Right ventricle myocardium superior (tissue), 1 donor: ENCODE measurements around the gene TMC6. TPM values are rescaled to one million over a fixed set of nuclear protein-coding genes. Genes with fewer than 3 reads are reported as not detected.
"Not testable (repeated sequence)": the region's sequence is repeated elsewhere in the genome, so short reads cannot be mapped to it uniquely, and the experiment has no call there.

ENCODE experiments used
- ATAC-seq: fragments of 200-7000 bp; cut with Tn5 transposase; one replicate; pipeline ENCODE4 v1.9.1; 2020; ENCODE audit warnings: mild to moderate bottlenecking; ENCODE audit not compliant: poor library complexity
- DNase-seq: peaks from one replicate; pipeline ENCODE4 v3.0.0-alpha.2; 2020
- intact Hi-C: fragments of 100-400 bp; cut with DNase I; formaldehyde crosslinking; loops from one replicate; pipeline ENCODE4 v1.11.2; 2022
- total RNA-seq: library from RNA; stranded (reverse); fragmentation: NEBNext Ultra II Directional; extraction: Animal tissue kit (Norgen Biotek cat#: 25700); gene quantifications from one replicate; pipeline ENCODE4 v1.2.1, GENCODE V29; 2021
- donor health status: DM: no; HTN: yes; CAD: no; lungs with severe emphysema.

The TMC6 gene
- total RNA-seq, 1 donor from 2014 or later = 57.2 TPM

DNA sequence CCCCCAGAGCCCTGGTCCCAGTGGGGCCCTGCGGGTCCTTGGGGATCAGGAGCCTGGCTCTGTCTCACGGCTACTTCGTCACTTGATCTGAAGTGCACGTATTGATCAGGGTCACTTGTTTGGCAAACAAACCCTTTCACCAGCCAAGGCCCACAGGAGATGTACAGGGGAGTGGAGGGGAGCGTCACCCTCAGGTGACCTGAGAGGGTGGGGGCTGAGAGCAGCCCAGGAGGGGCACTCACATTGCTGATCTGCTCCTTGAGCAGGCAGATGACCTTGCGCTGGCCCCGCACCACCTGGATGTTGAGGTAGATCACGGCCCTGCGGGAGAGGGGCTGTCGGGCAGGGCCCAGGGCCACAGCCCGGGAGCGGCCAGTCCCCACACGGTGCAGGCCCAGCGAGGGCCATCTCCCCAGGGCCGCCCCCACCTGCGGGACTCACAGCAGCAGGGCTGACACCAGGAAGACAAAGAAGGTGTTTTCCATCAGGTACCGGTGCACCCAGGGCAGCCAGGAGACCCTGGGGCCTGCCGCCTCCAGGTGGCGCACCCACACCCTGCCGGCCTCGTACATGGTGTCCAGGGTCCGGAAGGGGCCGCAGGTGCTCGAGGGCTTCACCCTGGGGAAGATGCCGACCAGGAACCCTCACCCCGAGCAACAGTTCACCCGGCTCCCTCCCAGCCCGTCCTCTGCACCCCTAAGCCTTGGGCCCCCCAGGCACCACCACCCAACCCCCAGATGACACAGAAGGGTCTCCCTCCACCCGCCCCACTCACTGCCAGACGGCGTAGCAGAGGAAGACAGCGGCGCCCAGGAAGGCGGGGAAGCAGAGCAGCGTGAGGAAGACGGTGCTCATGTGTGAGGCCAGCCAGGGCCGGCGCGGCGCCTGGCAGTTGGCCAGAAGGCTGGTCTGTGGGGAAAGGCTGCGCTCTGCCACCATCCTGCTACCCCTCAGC, 11.3 kb downstream of the TMC6 start:
- intact Hi-C loops = loop anchor here (10.0 kb wide), 1 partner anchor 307 kb away; no protein-coding TSS in a partner anchor
- ATAC-seq = no peak
- no peak for DNase-seq

DNA sequence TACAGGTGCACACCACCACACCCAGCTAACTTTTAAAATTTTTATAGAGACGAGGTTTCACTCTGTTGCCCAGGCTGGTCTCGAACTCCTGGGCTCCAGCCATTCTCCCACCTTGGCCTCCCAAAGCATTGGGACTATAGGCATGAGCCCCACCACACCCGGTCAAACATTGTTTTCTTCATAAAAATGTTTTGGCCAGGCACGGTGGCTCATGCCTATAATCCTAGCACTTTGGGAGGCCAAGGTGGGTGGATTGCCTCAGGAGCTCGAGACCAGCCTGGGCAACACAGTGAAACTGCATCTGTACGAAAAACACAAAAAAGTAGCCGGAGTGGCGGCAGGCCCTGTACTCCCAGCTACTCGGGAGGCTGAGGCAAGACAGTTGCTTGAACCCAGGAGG, 12.1 kb downstream of the TMC6 start:
- no peak for DNase-seq
- intact Hi-C loops = loop anchor here (10.0 kb wide), 1 partner anchor 308 kb away; no protein-coding TSS in a partner anchor

DNA sequence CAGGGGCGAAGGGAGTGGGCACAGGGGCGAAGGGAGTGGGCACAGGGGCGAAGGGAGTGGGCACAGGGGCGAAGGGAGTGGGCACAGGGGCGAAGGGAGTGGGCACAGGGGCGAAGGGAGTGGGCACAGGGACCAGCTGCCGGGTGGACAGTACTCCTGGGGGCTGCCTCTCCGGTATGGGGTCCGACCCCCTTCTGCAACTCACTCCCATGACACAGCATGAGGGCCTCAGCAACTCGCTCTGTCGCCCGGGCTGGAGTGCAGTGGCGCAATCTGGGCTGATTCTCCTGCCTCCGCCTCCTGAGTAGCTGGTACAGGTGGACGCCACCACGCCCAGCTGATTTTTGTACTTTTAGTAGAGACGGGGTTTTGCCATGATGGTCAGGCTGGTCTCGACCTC, 12.8 kb downstream of the TMC6 start:
- intact Hi-C loops = loop anchor here (10.0 kb wide), 1 partner anchor 309 kb away; no protein-coding TSS in a partner anchor
- not testable (repeated sequence) for ATAC-seq, DNase-seq

More for the DNA sequence above, 12.1 kb downstream of the TMC6 start:
- no peak for ATAC-seq

DNA sequence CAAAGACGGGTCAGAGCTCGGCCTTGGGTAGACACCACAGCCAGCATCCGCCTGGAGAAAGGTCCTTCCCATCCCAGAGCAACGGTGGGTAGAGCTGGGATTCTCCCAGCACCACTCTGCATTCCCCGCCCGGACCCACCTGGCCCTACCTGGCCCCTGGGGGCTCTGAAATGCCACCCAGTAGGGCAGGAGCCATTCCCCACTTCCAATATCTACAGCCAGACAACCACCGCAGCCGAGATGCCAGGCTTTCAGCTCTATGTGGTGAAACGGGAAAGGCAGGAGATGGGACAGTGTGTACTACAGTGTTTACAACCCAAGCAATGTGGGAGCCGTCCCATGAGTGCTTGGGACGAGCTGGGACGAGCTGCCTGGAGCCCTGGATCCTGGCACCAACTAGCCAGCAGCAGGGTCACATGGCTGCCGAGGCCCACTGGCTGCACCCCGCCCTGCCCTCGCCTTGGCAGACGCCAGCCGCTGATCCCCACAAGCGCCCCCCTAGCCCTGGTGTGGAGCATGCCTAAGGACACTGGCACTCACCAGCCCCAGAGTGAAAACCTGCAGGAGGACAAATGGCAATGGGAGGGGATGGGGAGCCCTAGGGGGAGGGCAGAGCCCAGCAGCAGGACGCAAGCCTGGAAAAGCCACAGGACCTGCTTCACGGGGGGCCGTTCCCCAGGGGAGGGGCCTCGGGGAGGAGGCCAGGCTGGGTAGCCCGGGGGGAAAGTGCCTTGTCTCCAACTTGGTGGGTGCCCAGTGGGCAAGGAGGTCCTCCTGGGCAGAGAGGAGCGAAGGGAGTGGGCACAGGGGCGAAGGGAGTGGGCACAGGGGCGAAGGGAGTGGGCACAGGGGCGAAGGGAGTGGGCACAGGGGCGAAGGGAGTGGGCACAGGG, 13.5 kb downstream of the TMC6 start:
- peak; percentile 74 for DNase-seq
- intact Hi-C loops = loop anchor here (5.0 to 10.0 kb wide), 2 partner anchors 137 to 310 kb away; no protein-coding TSS in a partner anchor
- ATAC-seq = peak; percentile 71

DNA sequence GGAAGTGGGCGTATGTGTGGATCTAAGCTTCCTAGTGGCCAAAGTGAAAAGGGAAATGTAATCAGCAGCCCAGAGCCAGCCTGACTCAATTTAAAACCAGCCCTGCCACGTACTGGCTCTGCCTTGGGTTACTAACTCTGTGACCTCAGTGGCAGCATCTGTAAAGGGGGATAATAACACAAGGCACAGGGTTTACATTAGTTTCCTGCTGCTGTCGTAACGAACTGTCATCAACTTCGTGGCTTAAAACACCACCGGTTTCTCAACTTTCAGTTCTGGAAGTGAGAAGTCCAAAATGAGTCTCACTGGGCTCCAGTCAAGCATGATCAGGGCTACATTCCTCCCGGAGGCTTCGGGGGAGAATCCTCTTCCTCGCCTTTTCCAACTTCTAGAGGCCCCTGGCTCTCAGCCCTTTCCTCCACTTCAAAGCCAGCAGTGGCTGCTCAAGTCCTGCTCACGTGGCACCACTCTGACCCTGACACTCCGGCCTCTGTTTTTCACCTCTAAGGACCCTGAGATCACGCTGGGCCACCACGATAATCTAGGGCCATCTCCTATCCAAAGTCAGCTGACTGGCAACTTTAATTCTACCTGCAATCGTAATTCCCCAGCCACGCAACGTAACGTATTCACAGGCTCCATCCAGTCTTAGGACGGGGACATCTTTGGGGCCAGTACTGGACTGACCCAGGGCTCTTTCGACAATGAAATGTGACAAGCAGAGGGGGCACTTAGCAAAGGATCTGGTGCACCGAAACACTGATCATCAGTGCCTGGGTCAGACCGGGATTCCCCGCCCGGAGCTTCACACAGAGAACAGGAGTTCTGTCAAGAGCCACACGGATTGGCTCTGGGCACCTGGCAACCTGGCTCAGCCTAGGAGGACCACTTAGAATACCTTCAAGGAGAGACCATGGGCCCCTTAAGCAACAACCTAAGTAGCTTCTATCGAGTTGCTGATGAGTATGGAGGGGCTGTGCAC, 14.5 kb downstream of the TMC6 start:
- ATAC-seq (no peak), DNase-seq (no peak)
- intact Hi-C loops = loop anchor here (2.0 to 10.0 kb wide), 3 partner anchors 61 to 311 kb away; no protein-coding TSS in a partner anchor

DNA sequence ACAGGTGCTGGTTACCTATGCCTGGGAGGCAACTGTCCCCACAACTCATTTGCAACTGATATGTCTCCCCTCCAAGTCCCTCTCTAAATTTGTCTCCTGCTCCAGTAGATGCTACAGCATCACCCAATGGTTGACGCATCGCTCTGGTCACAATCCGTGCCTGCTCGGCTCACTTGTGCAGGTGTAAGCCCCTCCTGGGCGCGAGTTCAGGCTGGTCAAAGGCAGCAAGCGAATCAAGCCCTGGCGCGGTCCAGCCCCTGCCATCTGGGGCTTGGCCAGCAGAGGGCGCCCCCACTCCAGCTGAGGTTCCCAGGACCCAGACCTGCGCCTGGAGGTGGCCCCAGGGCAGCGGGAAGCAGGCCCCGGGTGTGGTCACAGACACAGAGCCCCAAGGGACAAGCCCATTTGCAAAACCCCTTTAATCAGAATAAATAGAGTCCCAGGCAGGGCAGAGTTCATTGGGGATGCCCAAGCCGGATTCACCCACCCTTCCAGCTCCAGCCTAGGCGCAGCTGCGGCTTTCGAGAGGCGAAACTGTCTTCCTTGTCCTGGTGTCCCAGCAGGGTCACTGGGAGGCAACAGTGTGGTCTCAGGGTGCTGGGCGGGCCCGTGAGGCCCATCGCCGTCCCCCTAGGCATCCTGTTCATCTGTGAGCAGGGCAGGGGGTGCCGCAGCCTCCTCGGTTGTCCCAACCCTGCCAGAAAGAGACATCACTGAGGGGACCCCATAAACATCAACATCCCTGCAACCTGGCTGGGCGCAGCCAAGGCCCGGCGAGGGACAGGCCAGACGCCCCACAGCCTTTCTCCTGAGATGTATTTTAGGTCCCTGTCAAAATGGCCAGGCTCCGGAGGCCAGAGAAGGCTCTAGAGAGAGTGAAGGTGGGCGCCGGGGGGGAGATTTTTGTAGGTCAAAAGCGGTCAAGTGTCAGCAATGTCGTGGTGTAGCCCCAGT, 15.8 kb downstream of the TMC6 start:
- DNase-seq (peak; percentile 91), ATAC-seq (peak; percentile 68)
- intact Hi-C loops = loop anchor here (2.0 to 10.0 kb wide), 3 partner anchors 62 to 312 kb away; no protein-coding TSS in a partner anchor

DNA sequence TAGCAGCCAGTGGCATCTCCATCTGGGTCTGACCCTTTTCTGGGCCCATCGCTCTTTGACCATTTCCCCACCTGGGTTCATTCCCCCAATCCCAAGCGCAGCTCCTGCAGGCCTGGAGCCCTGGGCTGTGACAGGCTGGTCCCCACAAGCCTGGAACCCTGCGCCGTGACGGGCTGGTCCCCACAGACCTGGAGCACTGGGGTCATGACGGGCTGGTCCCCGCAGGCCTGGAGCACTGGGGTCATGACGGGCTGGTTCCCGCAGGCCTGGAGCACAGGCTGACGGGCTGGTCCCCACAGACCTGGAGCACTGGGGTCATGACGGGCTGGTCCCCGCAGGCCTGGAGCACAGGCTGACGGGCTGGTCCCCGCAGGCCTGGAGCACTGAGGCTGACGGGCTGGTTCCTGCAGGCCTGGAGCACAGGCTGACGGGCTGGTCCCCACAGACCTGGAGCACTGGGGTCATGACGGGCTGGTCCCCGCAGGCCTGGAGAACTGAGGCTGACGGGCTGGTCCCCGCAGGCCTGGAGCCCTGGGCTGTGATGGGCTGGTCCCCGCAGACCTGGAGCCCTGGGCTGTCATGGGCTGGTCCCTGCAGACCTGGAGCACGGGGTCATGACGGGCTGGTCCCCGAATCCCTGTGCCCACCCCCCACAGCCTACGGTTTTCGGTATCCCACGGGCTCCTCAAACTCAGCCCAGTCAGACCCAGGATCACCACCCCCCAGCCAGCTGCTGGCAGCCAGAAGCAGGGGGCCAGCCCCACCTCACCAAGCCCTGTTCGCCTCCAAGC, 16.6 kb downstream of the TMC6 start:
- intact Hi-C loops = loop anchor here (2.0 to 10.0 kb wide), 3 partner anchors 63 to 313 kb away; no protein-coding TSS in a partner anchor
- DNase-seq = no peak
- ATAC-seq = no peak

DNA sequence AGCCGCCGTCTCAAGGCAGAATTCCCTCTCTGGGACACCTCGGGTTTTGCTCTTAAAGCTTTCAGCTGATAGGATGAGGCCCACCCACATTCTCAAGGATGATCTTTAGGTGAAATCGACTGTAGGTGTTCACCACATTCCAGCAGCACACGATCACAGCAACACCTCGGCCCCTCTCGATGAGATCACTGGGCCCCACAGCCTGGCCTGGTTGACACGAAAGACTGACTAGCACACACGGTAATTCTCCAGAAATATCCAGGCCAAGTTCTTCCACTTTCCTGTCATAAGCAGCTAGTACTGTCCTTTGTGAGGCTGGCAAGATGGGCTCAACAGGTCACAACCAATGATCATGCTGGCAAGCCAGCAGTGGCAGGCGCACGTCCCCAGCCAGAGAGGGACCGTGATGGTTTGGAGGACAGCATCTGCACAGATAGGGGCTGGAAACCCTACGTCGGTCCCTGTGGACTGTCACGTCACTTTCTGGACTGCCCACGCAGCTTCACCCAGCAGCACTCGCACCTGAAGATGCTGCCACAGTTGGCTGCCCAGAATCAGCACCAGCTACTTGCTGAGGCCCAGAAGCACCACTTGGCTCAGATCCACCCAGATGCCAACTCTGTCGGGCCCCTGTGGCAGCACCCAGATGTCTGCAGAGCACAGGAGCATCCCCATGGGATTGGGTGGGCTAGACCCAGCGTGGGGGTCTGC, 17.4 kb downstream of the TMC6 start:
- intact Hi-C loops = loop anchor here (5.0 to 10.0 kb wide), 2 partner anchors 141 to 314 kb away; no protein-coding TSS in a partner anchor
- ATAC-seq = no peak
- no peak for DNase-seq

DNA sequence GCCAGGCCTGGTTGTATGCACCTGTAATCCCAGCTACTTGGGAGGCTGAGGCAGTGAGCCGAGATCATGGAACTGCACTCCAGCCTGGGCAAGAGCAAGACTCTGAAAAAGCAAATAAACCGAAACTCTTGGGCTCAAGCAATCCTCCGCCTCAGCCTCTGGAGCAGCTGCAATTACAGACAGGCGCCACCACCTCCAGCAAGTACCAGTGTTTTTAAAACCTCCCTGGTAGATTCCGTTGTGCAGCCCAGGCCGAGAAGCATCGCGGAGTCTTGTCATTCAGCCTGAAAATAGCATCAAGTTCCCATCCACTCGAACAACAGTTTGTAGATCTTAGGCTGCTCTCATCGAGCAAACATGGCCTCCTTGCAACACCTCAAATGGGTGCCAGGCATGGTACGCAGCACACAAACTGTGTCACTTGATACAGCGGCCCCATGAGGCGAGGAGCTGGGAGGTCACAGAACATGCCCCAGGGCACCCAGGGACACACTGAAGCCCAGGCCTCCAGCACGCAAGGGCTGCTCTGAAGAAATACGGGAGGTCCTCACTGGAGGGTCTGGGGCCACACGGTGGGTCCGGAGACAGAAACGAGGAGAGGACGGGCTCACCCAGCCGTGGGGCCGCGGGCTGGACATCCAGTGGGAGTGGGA, 18.1 kb downstream of the TMC6 start:
- ATAC-seq (peak; percentile 11), DNase-seq (no peak)
- intact Hi-C loops = loop anchor here (5.0 to 10.0 kb wide), 2 partner anchors 142 to 314 kb away; no protein-coding TSS in a partner anchor

DNA sequence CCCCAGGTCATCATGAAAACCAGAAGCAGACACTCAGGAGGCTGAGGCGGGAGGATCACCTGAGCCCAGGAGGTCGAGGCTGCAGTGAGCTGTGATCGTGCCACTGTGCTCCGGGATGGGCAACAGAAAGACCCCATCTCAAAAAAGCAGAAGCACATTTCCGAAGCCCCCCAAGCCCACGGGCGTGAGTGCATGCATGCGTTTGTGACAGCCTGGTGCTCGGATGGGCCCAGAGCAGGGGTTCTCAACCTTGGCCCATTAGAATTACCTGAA, 19.1 kb downstream of the TMC6 start:
- ATAC-seq (no peak), DNase-seq (no peak)
- intact Hi-C loops = no loop called here

DNA sequence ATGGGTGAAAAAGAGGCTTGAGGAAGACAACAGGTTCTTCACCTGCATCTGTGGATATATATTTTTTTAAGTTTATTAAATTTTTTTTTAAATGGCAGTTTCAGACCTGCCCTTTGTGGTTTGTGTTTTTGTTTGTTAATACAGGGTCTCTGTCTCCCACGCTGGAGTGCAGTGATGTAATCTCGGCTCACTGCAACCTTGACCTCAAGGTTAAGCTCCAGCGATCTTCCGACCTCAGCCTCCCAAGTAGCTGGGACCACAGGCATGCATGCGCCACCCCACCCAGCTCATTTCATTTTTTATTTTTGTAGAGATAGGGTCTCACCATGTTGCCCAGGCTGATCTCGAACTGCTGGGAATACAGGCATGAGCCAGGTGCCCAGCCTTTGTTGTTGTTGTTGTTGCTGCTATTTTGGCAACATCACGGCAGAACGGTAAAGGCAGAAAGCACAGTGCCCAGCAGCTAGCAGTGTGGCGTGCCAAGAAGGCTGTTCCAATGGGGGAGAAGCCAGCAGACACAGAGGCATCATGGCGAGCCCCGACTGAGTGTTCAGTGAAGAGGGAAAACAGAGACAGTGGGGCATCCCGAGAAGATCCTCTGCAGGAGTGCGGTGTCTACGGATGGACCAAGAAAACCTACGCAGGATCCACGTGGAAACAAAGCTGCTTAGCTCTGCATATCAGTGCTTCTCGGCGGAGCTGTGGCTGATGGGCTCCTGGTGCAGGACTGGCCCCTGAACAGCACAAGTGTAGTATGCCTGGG, 19.6 kb downstream of the TMC6 start:
- DNase-seq (no peak), ATAC-seq (peak; percentile 21)
- intact Hi-C loops = no loop called here

DNA sequence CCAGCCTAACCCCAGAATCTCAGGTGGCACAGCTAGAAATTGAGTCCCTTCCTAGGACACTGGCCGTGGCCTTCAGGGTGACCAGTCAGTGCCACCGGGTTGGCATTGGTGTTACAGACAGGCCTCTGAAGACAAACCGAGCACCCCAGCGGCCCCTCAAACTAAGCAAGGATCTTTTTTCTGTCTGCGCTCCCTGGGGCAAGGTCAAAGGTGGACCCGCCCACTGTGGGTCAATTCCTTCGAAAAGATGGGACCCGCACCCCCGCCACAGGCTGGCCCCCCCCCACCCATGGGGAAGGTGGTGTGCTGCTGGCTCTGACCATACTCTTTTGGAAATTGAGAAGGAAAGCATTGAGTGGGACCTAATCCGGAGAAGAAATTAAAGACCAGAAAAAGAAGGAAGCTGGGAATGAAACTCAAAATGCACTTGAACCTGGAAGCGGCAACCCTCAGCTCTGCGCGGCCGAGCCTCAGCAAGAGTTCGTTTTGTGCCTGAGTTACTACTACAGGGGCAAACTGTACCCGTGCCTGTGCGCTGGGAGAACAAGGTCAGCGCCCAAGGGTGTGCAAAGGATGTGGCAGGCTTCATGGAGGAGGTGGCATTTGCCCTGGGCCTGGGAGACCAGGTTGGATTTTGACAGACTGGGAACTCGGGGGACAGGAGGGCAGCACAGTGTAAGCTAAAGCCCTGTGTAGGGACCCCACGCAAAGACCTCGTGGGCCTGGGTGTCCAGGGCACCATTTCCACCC, 20.4 kb downstream of the TMC6 start:
- DNase-seq = no peak
- no peak for ATAC-seq
- intact Hi-C loops = no loop called here

DNA sequence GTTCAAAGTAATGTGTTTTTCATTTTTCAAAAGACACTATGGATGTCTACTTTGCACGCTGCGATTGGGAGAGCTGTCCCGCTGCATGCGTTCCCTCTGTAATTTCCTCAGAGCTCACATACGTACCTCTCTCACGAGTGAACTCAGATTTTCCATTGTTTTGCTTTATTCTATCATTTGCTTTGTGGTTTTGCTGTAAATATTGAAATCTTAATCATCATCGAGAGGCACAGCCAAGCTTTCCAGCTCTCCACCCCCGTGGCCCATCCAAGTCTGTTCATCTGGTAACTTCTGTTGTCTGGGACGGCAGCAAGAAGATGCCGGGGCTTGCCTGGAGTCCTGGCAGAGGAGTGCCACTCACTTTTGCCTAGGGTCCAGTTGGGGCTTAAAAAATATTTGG, 21.1 kb downstream of the TMC6 start:
- ATAC-seq = no peak
- intact Hi-C loops = no loop called here
- DNase-seq = no peak

DNA sequence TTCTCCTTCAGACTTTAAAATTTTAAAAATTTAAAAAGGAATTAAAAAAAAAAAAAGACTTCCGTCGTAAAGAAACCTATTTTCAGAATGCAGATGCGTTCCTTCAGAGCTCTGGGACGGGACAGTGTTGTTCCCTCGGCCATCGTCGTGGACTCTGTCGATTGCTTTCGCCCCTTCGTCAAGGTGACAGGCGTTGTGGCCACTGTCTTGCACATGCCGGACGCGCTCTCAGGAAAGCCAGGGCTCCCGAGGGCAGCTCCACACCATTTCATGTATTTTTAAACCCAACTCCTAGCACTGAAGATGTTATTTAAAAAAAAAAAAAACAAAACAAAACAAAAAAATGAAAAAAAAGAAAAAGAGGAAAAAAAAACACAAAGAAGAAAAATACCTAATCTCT, 22.3 kb downstream of the TMC6 start:
- DNase-seq (no peak), ATAC-seq (no peak)
- intact Hi-C loops = no loop called here
